Measurements from ENCODE around the gene TUBB3.

- TF ChIP-seq CTCF (conservative IDR thresholded peaks at IDR 0.05; ENCODE audit: low read depth, low read length) (no peak), EZH2 (IDR thresholded peaks at IDR 0.05; ENCODE audit: low read length, unreplicated experiment) (no peak), EZH2phosphoT487 (IDR thresholded peaks at IDR 0.05; ENCODE audit: borderline replicate concordance, low read length) (no peak)
Measured at GRCh38 chr16:89983536-89983935, 60.4 kb downstream of the TUBB3 start.
